GM18517 (cell line): ENCODE results near the gene SEMA3G.

Experiments
- ATAC-seq: cut with Tn5 transposase; IDR thresholded peaks from one replicate; pipeline ENCODE4 v1.9.1; 2021; ENCODE audit warnings: mild to moderate bottlenecking, moderate library complexity; ENCODE audit not compliant: unreplicated experiment

SEMA3G gene

DNA sequence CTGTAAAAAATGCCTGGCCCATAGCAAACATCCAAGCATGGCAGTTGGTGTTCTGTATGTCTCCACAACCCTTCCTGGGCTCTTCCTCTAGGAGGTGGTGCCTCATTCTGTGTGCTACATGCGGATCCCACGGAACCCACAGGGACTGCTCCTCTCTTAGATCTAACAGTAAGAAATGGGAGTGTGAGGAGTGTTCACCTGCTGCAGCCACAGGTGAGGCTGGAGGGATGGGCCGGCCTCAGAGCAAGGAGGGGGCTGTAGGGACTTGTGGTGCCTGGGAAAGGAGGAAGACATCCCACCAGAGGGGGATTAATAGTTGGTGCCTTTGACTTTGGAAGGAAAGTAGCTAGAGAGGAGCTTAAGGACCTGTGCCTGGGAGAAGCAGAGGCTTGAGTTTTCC is 22.2 kb downstream of the SEMA3G start:
- ATAC-seq = no peak

- ATAC-seq = no peak
Observed at GRCh38 chr3:52420388-52420787, 24.5 kb downstream of the SEMA3G start.

DNA sequence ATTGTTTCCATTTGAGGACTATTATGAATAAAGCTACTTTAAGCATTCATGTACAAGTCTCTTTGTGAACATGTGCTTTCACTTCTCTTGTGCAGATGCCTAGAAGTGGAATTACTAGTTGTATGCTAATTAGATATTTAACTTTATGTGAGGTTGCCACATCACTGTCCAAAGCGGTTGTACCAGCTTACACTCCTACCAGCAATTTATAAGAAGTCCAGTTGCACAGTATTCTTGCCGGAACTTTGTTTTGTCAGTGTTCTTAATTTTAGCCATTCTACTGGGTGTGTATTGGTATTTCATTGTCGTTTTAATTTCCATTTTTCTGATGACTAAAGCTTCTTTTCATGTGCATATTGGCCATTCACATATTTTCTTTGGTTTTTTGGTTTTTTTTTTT is 29.1 kb downstream of the SEMA3G start:
- ATAC-seq = no peak

GRCh38 chr3:52408466-52408865 is 36.4 kb downstream of the SEMA3G start:
- ATAC-seq = no peak

- ATAC-seq = no peak
Observed at GRCh38 chr3:52407779-52408178, 37.1 kb downstream of the SEMA3G start.

DNA sequence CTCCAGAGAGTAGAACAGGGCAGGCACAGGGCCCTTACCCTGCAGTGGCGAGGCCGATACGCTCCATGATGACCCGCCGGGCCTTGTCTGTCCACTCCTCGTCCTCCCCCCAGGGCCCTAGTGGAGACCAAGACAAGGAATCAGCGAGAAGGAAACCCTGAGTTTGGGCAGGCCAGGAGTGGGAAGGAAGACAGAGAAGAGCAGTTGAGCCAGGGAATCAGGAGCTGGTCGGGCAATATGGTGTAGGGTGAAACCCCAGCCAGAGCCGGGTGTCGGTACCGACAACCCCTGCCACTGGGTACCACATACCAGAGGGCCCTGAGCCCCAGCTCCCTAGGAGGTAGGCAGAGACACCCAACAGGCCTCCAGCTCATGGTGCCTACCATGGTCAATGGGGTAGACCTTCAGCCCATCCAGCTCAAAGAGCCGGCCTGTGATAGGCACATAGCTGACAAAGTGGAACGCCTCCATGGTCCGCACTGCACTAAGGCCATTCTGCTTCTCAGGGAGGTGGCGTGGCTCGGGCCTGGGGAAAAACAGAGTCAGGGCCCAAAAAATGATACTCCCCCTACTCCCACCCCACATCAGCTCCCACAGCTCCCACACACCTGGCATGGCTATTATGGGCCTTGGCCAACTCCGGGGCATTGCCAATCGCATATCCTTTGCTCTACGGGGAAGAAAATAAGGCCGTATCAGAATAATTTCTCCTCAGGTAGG is 38.0 kb downstream of the SEMA3G start:
- ATAC-seq = no peak

DNA sequence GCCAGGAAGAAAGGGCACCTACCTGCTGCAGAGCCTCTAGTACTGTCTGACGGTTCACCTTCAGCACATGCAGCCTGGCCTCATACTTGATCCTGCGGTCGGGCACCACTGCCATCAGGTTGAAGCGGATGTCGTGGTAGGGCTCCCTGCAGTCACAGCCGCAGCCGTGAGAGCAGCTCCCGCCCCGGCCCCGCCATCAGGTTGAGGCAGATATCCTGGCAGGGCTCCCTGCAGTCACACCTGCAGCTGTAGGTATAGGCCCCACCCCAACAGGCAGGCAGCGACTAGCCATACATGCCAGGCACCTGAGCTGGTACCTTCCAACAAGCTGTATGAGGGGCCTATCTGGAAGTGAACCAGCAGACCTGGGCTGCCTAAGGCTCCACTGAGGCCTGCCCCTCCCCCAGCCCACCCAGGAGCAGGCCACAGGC is 38.7 kb downstream of the SEMA3G start:
- ATAC-seq = no peak

DNA sequence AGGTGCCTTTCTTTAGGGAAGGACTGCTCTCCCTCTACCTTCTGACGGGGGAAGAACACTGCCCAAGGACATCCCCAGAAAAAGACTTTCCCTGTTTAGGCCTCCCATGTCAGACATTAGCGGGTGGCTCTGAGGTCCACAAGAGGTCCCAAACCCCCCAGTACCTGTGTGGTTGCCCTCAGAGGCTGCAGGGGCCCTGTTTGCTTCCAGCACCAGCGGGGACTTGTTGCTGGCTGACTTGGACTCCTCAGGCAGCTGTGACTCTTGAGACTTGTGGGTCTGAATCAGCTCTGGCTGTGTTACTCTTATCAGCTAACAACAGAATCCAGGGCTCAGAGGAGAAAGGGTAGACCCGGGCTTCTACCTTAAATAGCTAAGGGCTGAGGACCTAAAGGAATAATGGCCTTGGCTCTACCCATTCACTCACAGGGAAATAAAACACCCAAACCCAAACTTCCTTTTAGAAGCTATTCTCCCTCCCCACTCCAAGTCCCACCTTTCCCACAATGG is 39.2 kb downstream of the SEMA3G start:
- ATAC-seq = no peak

DNA sequence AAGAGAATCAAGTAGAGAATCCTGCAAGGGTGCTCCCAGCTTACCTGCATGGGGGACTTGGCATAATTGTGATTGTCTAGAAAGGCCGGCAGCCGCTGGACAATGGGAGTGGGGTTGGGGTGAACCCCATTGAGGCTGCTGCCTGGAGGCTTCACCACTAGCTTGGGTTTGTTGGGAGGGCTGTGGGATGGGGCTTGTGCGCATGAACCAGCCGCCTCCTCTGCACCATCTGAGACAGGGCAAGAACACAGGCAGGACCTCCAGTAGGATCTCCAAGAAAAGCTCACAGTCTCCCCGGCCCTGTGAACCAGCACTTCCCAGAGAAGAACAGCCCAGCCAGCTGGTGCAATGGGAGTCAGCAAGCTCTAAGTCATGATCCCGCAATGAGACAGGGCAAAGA is 39.8 kb downstream of the SEMA3G start:
- no peak for ATAC-seq

DNA sequence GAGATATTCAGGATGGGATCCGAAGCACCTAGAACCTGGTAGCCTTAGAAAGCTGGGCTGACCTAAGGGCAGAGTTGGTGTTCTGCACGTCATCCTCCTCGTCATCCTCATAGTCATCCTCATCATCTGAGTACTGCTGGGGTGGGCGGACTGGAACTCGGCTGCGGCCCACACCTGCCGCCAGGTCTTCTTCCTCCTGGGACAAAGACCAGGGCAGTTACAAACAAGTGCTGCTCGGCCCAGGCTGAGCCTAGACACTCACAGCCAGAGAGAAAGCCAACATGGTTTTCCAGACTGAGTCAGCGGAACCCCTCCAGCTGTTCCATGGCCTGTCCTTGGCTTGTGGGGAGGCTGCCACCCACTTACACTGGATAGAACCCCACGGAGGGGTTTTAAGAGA is 40.5 kb downstream of the SEMA3G start:
- no peak for ATAC-seq

DNA sequence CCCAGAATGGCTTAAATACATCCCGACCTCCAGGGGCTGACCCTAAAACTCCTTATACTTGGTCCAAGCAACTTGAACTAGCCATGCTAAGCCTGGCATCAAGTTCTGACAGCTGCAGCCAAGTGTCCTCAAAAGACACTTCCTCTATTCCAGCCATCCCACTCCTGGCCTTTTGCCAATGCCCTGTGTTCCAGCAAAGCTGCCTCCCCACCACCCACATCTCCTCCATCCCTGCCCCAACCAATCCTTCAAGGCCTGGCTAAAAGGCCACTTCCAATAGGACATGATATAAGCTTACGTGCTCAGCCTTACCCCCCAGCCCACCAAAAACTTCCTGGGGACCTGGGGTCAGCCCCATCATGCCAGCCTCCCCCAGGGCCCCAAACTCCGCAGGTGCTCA is 40.9 kb downstream of the SEMA3G start:
- ATAC-seq = no peak

DNA sequence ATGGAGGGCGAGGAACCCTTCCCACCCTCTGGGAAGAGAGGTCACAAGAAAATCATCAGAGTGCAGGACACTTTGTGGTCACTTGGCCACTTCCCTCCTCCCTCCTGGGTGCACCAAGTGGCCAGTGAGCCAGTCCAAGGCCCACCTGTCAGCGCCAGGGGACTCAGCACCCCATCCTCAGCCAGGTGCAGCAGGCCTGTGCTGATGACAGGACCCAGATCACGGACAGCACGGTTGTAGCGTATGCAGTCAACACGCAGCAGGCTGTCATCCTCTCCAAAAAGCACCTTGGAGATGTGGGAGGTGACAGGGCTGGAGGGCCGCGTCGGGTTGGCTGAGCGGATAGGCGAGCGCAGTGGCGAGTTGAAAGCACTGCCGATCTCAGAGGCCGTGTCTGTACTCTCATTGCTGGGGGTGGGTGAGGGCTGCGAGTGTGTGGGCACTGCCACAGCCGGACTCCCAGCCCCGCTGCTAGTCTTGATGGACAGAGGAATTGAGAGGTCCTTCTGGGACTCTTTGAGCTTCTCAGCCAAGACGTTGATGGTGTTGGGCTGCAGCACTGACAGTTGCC is 41.5 kb downstream of the SEMA3G start:
- no peak for ATAC-seq

- no peak for ATAC-seq
Observed at GRCh38 chr3:52402706-52403270, 42.1 kb downstream of the SEMA3G start.

DNA sequence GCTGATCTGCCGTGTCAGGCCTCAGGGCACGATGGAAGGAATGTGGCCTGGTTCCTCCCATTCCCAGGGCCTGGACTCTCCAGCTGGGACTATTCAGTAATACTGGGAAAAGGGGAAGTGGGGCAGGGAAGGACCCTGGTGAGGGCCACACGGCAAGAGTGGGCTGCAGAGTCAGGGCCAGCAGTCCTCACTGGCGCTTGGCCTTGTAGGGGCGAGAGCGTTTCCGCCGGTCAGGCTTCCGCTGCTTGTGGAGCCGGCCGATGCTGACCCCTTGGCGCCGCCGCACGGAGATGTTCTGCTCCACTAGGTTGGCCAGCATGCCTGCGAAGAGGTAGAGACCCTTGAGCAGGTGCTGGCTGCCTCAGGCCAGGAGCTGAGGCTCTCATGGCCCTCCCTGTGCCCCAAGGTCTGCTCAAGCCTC is 42.8 kb downstream of the SEMA3G start:
- no peak for ATAC-seq

DNA sequence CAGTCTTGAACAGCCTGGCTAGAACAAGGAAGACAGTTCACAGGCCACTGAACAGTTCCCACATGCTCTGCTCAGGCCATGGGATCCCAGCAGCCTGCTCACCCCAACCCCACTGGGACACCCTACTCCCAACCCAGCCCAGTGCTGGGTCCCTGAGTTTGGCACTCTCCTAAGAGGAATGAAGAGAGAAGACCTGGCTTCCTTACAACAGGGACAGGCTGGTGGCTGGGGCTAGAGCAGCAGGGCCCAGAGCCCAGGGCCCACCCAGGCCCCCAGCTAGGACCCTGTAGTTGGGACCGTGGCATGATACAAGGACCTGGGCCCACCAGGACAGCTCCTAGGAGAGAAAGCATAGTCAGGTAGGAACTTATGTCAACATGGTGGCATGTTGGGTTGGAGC is 43.4 kb downstream of the SEMA3G start:
- ATAC-seq = no peak

GRCh38 chr3:52401021-52401420 is 43.9 kb downstream of the SEMA3G start:
- ATAC-seq = no peak

GRCh38 chr3:52400275-52400793 is 44.6 kb downstream of the SEMA3G start:
- no peak for ATAC-seq

DNA sequence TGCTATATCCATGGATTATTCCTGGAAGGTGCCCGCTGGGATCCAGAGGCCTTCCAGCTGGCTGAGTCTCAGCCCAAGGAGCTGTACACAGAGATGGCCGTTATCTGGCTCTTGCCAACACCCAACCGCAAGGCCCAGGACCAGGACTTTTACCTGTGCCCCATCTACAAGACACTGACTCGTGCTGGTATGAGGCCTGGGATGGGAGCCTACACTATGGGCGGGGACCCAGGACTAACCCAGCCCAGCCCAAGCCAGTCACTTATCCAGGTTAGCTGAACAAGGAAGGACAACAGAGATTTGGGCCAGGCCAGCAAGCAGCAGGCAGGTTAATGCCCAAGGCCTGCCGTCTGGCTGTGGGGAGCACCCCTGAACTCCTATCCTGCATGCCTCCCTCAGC is 45.3 kb downstream of the SEMA3G start:
- no peak for ATAC-seq

DNA sequence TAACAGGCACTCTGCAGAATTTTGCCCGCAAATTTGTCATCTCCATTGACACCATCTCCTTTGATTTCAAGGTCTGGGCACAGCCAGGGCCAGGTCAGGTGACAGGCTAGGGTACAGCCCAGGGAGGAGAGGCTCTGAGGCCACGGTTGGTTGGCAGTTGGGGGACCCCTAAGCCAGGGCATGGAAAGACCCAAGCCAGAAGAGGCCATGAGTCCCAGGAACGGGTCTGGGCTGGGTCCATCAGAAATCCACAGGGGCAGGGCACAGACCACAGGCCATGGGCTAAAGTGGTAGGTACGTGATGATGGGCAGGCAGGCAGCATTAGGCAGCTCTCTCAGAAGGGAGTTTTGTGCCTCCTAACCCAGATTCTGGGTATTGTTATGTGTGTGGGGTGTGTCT is 45.8 kb downstream of the SEMA3G start:
- no peak for ATAC-seq

- no peak for ATAC-seq
Observed at GRCh38 chr3:52398670-52399081, 46.2 kb downstream of the SEMA3G start.

GRCh38 chr3:52397676-52398399 is 47.1 kb downstream of the SEMA3G start:
- ATAC-seq = no peak
